ENCODE measurements around the gene MKS1.

Gene MKS1

DNA sequence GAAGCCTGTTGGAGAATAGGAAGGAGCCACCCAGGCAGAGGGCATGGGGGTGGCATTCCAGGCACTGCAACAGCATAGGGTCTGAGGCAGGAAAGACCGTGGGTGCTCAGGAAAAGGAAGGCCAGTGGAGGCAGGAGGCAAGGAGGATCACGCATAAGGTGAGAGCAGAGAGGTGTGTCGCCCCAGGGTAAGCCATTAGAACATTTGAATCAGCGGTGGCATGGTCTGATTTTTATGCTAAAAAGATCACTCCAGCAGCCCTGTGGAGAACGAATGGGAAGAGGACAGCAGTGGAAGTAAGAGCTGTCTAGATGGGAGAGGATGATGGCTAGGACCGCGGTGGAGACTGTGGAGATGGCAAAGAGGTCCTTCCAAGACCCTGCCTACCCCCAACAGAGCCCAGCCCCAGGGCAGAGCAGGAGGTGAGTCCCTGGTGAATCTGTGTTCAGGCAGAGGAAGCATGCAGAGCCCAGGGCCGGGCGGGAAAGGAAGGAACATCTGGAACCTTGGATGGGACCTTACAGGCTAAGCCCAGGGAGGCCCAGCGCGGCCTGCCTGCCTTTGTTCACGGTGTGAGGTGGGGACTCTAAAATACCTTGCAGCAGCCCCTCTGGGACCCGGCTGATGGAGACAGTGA lies 27.2 kb upstream of the MKS1 start:
- H3K4me2 ChIP-seq: no peak overlapping the region
- no peak overlapping the region for H3K27ac ChIP-seq
- H2AFZ ChIP-seq (ENCODE audit: low read depth): no peak overlapping the region
- no peaks in the 10 kb centered on the region for H4K20me1 ChIP-seq (ENCODE audit: insufficient read depth)
- no peaks in the 10 kb centered on the region for H3K36me3 ChIP-seq (ENCODE audit: insufficient read depth)
- H3K27me3 ChIP-seq (ENCODE audit: insufficient read depth, low read depth): peaks cover 11% of the 10 kb centered on the region; the same call in 1 of the 2 replicates
- peaks cover 15% of the 10 kb centered on the region for H3K4me1 ChIP-seq (ENCODE audit: low read depth, poor library complexity, severe bottlenecking)
- H3K4me3 ChIP-seq (IDR thresholded peaks at IDR 0.05; ENCODE audit: insufficient read depth, low read depth, low read length): no peak overlapping the region
- H3K79me2 ChIP-seq (ENCODE audit: insufficient read depth, low read depth): no peaks in the 10 kb centered on the region
- H3K9ac ChIP-seq: no peak overlapping the region
- no peak for TF ChIP-seq CTCF (conservative IDR thresholded peaks at IDR 0.05; ENCODE audit: low read depth, low read length)

GRCh38 chr17:58245428-58246103 lies 26.5 kb upstream of the MKS1 start:
- Histone ChIP-seq H2AFZ (ENCODE audit: low read depth) (no peak overlapping the region), H3K4me2 (no peak overlapping the region)

DNA sequence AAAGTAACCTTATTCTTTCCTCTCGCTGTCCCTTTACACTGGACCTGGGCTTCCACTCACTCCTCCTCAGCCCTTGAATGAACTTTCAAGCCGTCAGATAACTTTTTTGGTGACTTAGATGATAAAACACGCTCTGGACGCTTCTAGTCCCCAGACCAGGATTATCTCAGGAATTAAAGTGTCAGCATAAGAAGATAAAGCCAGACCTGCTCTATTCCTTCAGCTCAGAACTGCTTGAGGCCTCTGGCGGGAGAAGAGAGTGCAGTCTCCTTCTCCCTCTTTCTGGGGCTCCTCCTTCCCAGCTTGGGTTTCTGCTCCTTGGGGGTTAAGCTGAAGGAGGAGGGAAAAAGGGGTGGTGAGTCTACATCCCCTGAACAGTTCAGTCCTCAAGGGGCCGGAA lies 25.9 kb upstream of the MKS1 start:
- Histone ChIP-seq H3K9ac (no peak overlapping the region), H3K4me1 (ENCODE audit: low read depth, poor library complexity, severe bottlenecking) (peaks cover 15% of the 10 kb centered on the region), H2AFZ (ENCODE audit: low read depth) (no peak overlapping the region), H3K4me2 (no peak overlapping the region), H3K79me2 (ENCODE audit: insufficient read depth, low read depth) (no peaks in the 10 kb centered on the region), H4K20me1 (ENCODE audit: insufficient read depth) (no peaks in the 10 kb centered on the region), H3K27ac (no peak overlapping the region), H3K4me3 (IDR thresholded peaks at IDR 0.05; ENCODE audit: insufficient read depth, low read depth, low read length) (no peak overlapping the region), H3K36me3 (ENCODE audit: insufficient read depth) (no peaks in the 10 kb centered on the region), H3K27me3 (ENCODE audit: insufficient read depth, low read depth) (peaks cover 11% of the 10 kb centered on the region)
- TF ChIP-seq CTCF (conservative IDR thresholded peaks at IDR 0.05; ENCODE audit: low read depth, low read length): no peak

More at GRCh38 chr17:58245428-58246103, 26.5 kb upstream of the MKS1 start:
- no peak overlapping the region for H3K9ac ChIP-seq
- TF ChIP-seq CTCF (conservative IDR thresholded peaks at IDR 0.05; ENCODE audit: low read depth, low read length): no peak
- no peaks in the 10 kb centered on the region for H4K20me1 ChIP-seq (ENCODE audit: insufficient read depth)
- peaks cover 11% of the 10 kb centered on the region for H3K27me3 ChIP-seq (ENCODE audit: insufficient read depth, low read depth)
- H3K27ac ChIP-seq: no peak overlapping the region
- H3K79me2 ChIP-seq (ENCODE audit: insufficient read depth, low read depth): no peaks in the 10 kb centered on the region
- peaks cover 15% of the 10 kb centered on the region for H3K4me1 ChIP-seq (ENCODE audit: low read depth, poor library complexity, severe bottlenecking)
- no peaks in the 10 kb centered on the region for H3K36me3 ChIP-seq (ENCODE audit: insufficient read depth)
- no peak overlapping the region for H3K4me3 ChIP-seq (IDR thresholded peaks at IDR 0.05; ENCODE audit: insufficient read depth, low read depth, low read length)

DNA sequence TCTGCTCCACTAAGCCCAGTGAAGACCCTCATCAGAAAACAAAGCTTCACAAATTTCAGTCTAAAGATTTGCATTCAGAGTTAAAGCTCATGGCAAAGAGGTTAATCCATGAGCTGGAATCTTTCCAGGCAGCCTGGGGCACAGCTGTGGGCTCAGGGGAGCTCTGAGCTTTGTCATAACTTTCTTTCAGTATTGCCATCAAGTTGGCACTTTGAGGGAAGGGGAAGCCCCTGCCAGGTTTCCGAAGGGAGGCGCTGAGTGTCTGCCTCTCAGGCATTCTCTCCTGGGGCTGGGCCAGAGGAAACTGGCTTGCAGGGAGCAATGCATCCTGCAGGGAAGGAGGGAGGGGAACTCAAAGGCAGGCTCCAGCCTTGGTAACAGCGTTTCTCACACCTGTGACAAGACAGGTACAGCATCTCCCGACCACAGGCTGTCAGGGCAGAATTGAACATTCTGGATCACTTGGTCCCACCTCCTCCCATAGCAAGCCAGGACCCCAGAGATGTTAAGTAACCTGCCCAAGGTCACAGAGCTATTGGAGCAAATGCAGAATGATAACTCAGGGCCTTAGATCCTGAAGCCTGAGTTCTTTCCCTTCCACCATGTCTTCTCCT lies 23.2 kb upstream of the MKS1 start:
- Histone ChIP-seq H3K4me3 (IDR thresholded peaks at IDR 0.05; ENCODE audit: insufficient read depth, low read depth, low read length) (no peak overlapping the region), H4K20me1 (ENCODE audit: insufficient read depth) (no peaks in the 10 kb centered on the region), H3K36me3 (ENCODE audit: insufficient read depth) (no peaks in the 10 kb centered on the region), H3K79me2 (ENCODE audit: insufficient read depth, low read depth) (no peaks in the 10 kb centered on the region), H2AFZ (ENCODE audit: low read depth) (no peak overlapping the region), H3K27ac (no peak overlapping the region), H3K4me2 (no peak overlapping the region), H3K9ac (no peak overlapping the region), H3K4me1 (ENCODE audit: low read depth, poor library complexity, severe bottlenecking) (peaks cover 7% of the 10 kb centered on the region), H3K27me3 (ENCODE audit: insufficient read depth, low read depth) (peaks cover 11% of the 10 kb centered on the region)
- TF ChIP-seq CTCF (conservative IDR thresholded peaks at IDR 0.05; ENCODE audit: low read depth, low read length): no peak

Data from KMS-11 (cell line).